HG03565 (cell line): ENCODE results near the gene IGSF22.
"Not testable (repeated sequence)": the region's sequence is repeated elsewhere in the genome, so short reads cannot be mapped to it uniquely, and the experiment has no call there.

Experiments used
- ATAC-seq: cut with Tn5 transposase; IDR thresholded peaks from one replicate; pipeline ENCODE4 v1.9.1; 2021; ENCODE audit warnings: mild to moderate bottlenecking, moderate library complexity; ENCODE audit not compliant: unreplicated experiment

Gene IGSF22

GRCh38 chr11:18692941-18693760 is 32.8 kb downstream of the IGSF22 start:
- no peak for ATAC-seq

DNA sequence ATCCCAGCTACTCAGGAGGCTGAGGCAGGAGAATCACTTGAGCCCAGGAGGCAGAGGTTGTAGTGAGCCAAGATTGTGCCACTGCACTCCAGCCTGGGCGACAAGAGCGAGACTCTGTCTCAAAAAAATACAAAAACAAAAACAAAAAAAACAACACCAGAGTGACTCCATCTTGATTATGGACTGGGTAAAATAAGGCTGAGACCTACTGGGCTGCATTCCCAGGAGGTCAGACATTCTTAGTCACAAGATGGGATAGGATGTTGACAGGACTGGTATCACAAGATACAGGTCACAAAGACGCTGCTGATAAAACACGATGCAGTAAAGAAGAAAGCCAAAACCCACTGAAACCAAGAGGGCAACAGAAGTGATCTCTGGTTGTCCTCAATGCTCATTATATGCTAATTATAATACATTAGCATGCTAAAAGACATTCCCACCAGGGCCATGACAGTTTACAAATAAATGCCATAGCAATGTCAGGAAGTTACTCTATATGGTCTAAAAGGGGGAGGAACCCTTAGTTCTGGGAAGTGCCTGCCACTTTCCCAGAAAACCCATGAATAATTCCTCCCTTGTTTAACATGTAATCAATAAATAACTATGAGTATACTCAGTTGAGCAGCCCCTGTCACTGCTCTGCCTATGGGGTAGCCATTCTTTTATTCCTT is 34.4 kb downstream of the IGSF22 start:
- ATAC-seq: not testable (repeated sequence)

DNA sequence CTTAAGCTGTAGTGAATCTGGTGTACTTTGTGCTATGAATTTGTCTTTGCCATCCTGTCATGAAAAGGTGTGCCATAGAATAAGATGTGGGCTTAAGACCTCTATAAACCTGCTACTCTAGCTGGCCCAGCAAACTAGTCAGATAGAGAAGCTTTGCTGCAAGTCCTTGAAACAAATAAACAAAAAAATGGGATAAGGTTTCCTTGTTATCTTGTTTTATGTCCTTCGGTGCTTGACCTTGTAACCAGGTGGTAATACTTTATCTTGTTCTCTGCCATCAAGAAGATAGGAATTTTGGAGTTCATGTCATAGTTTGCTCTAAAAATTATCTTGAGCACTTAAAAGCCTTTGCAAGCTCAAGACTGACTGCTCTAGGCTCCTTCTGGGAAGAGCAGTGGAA is 41.7 kb downstream of the IGSF22 start:
- no peak for ATAC-seq

DNA sequence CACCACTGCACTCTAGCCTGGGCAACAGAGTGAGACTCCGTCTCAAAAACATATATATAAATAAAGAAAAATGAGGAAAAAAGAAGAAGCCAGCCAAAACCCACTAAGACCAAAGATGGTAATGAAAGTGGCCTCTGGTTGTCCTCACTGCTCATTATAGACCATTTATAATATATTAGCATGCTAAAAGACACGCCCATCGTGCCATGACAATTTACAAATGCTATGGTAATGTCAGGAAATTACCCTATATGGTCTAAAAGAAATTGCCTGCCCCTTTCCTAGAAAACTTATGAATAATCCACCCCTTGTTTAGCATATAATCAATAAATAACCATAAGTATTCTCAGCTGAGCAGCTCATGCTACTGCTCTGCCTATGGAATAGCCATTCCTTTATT is 43.5 kb downstream of the IGSF22 start:
- no peak for ATAC-seq

- ATAC-seq: not testable (repeated sequence)
These were observed 44.0 kb downstream of the IGSF22 start for GRCh38 chr11:18681949-18682348.

DNA sequence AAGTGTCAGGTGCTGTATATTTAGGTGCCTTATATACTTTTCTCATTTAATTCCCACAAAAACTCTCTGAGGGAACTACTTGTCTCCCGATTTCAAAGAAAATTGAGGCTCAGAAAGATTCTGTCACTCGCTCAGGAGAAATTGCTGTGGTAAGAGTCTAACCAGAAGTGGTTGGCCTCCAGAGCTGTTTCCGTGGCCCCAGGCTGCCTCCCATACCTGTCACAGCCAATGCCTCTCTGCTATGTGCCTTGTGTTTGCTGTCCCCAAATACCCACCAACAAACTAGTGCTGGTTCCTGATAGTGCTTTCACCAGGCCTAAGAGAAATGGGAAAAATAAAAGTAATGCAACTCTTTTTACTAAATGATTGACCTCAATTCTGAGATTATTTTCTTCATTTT is 48.4 kb downstream of the IGSF22 start:
- ATAC-seq: no peak

- ATAC-seq: no peak
These were observed 49.2 kb downstream of the IGSF22 start for GRCh38 chr11:18676803-18677202.

DNA sequence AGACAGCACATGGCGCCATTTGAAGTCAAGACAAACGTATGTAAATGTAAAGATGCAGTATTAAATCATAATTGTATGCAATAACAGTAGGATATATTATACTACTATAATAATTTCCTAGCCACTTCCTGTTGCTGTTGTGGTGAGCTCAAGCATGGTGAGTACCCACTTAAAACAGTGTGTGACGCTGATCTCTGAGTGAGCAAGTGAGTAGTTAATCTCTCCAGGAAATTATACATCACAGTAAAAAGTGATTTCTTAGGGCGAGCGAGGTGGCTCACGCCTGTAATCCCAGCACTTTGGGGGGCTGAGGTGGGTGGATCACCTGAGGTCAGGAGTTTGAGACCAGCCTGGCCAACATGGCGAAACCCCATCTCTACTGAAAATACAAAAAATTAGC is 53.8 kb downstream of the IGSF22 start:
- ATAC-seq: not testable (repeated sequence)

- no peak for ATAC-seq
These were observed 54.7 kb downstream of the IGSF22 start for GRCh38 chr11:18671246-18671645.

- no peak for ATAC-seq
These were observed 56.3 kb downstream of the IGSF22 start for GRCh38 chr11:18669711-18670110.

DNA sequence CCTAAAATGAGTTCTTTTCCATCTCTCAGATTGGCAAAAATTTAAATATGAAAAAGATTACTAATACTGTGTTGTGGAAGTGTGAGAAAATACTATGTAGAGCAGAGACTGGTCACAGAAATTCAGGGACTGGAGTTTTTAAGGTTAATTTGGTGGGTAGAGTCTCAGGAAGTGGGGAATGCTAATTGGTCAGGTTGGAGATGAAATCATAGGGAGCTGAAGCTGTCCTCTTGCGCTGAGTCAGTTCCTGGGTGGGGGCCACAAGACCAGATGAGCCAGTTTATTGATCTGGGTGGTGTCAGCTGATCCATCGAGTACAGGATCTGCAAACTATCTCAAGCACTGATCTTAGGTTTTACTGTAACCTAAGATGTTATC is 56.8 kb downstream of the IGSF22 start:
- ATAC-seq: no peak

DNA sequence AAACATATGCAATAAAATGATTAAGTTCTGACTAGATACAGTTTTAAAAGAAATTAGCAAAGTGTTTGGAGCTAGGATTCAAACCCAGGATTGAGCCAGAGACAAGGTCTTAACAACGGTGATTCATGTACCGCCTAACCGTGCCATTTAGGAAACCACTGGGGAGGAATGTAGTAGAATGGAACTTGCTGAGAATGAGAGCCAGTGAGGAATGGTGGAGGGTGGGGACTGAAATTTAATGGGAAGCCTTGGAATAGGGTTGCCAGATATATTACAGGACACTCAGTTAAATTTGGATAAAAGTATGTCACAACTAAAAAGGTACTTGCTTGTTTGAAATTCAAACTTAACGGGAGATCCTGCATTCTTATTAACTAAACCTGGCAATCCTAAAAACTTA is 57.9 kb downstream of the IGSF22 start:
- ATAC-seq: no peak

DNA sequence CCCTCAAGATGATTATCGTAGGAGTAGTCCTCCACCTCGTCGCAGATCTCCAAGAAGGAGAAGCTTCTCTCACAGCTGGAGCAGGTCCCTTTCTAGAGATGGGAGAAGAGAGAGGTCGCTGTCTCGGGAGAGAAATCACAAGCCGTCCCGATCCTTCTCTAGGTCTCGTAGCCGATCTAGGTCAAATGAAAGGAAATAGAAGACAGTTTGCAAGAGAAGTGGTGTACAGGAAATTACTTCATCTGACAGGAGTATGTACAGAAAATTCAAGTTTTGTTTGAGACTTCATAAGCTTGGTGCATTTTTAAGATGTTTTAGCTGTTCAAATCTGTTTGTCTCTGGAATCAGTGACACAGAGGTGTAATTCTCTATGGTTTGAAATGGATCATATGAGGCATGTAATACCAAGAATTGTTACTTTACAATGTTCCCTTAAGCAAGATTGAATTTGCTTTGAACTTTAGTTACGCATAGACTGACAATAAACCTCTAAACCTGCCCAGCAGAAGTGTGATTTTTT is 60.6 kb downstream of the IGSF22 start:
- ATAC-seq: not testable (repeated sequence)

DNA sequence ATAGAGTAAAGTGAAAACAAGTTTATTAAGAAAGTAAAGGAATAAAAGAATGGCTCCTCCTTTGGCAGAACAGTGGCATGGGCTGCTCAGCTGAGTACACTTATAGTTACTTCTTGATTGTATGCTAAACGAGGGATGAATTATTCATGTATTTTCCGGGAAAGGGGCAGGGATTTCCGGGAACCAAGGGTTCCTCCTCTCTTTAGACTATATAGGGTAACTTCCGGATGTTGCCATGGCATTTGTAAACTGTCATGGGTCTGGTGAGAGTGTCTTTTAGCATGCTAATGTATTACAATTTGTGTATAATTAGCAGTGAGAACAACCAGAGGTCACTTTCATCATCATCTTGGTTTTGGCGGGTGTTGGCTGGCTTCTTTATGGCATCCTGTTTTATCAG is 68.3 kb downstream of the IGSF22 start:
- ATAC-seq: no peak
